NCI-H2107 treated with DMSO at 0.1 percent for 48 hours (cell line): ENCODE data around the gene SSNA1.
A peak's percentile ranks its signal among the peaks of the same experiment; 100 is the strongest.

Experiments used
- DNase-seq: peaks from one replicate; lab custom pipeline; 2025; ENCODE audit not compliant: unreplicated experiment; lab: John Stamatoyannopoulos, UW

Gene SSNA1

GRCh38 chr9:137188490-137189296 lies at the start of gene SSNA1, which contains the start of gene ANAPC2:
SSNA1 (plus strand) TSS chr9:137188676; CDS start chr9:137188727, 51 bp downstream.
ANAPC2 (minus strand) TSS chr9:137188560; CDS start chr9:137188532, 28 bp downstream.
- DNase-seq = peak; percentile 69

GRCh38 chr9:137138722-137139467 lies 49.6 kb upstream of the SSNA1 start, which contains the start of gene GRIN1:
GRIN1 (plus strand) TSS chr9:137139154; CDS start chr9:137139487, 333 bp downstream.
- no peak for DNase-seq

GRCh38 chr9:137139468-137140150 lies 48.9 kb upstream of the SSNA1 start:
- no peak for DNase-seq

GRCh38 chr9:137140151-137141012 lies 48.1 kb upstream of the SSNA1 start:
- DNase-seq = no peak

- DNase-seq = no peak
Observed at GRCh38 chr9:137141050-137141810, 47.2 kb upstream of the SSNA1 start.

- DNase-seq = no peak
Observed at GRCh38 chr9:137141976-137142936, 46.2 kb upstream of the SSNA1 start.

GRCh38 chr9:137143459-137143858 lies 45.0 kb upstream of the SSNA1 start:
- DNase-seq = no peak

- DNase-seq = no peak
Observed at GRCh38 chr9:137145731-137146526, 42.5 kb upstream of the SSNA1 start.

GRCh38 chr9:137146527-137146918 lies 42.0 kb upstream of the SSNA1 start:
- DNase-seq = no peak

- DNase-seq = no peak
Observed at GRCh38 chr9:137147091-137147792, 41.2 kb upstream of the SSNA1 start.

- no peak for DNase-seq
Observed at GRCh38 chr9:137147793-137148160, 40.7 kb upstream of the SSNA1 start.

GRCh38 chr9:137148242-137148641 lies 40.2 kb upstream of the SSNA1 start:
- DNase-seq = no peak

- DNase-seq = no peak
Observed at GRCh38 chr9:137148661-137149060, 39.8 kb upstream of the SSNA1 start.

GRCh38 chr9:137149363-137149762 lies 39.1 kb upstream of the SSNA1 start:
- no peak for DNase-seq

- DNase-seq = no peak
Observed at GRCh38 chr9:137149942-137150616, 38.4 kb upstream of the SSNA1 start.

GRCh38 chr9:137150617-137151457 lies 37.6 kb upstream of the SSNA1 start:
- DNase-seq = no peak
